AG08395 (cell line): ENCODE results near the gene KIAA1328.
"Not testable (repeated sequence)": the region's sequence is repeated elsewhere in the genome, so short reads cannot be mapped to it uniquely, and the experiment has no call there.

Experiments used
- DNase-seq: peaks from one replicate; pipeline ENCODE4 v3.0.0; 2012; ENCODE audit warnings: mixed read lengths, low spot score

Gene KIAA1328

DNA sequence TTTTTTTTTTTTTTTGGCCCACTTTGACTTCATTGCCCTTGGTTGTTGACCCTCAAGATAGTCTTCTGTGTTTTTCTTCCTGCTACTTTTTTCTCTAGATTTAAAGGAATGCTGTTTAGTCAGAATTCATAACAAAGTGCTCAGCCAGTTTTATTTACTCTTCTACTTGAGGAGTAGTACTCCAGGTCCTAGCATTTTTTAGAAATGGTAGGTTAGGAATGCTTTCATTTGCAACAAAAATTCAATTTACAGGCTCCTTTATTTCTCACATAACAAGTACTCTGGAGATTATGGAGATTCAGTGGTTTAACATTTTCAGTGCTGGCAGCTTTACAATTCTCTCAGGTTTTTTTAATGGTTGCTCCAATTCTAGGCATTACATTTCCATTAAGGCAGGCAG, 58.2 kb downstream of the KIAA1328 start:
- DNase-seq, result no peak

DNA sequence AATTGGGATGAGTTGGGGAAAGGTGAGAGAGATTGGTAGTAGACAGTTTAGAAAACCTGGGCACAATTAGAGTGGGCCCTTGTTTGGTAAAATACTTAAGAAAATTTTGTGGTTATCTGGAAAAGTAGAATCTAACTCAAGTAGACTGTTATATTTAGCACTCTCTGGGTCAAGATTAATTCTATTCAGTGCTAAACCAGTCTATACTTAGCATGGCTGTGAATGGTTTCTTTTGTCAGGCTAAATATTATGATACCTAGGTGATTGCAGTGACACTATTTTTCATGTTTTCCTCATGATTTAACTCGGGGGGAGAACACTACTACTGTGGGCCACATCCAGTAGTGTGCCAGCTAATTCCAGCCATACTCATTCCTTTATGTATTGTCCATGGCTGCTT, 58.9 kb downstream of the KIAA1328 start:
- no peak for DNase-seq

DNA sequence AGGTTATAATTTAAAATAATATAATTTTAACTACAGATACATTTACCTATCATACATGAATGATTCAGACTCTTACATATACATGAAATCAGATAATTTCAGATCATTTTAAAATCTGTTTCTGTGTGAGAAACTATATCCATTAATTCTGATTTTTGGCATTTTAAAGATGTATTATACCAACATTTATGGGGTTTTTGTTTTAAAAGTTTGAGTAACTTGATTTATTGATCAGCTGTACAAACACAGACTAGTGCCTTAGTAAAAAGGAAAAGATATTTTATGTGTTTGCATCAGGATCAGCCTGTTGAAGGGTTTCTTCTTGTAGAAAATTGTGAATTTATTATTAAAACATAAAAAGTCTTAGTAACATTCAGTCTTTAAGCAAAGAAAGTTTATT, 59.9 kb downstream of the KIAA1328 start:
- DNase-seq, result no peak

DNA sequence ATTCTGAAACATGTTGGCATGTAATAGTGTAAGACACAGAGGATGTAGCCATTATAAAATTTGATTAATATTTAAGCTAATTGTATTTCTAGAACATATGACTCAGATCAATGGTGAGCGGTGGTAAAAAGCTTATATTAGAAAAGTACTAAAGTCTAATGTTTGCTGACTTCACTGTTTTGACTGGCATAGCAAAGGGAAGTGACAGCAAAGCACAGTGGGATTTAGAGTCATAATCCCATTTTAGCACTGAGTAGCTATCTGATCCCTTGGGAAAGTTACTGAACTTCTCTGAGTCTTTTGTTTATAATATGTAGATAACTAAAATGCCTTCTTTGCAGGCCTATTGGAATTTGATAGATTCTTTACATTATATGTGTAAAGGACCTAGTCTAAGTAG, 60.4 kb downstream of the KIAA1328 start:
- DNase-seq, result no peak

GRCh38 chr18:36889742-36890141, 60.8 kb downstream of the KIAA1328 start:
- DNase-seq, result no peak

DNA sequence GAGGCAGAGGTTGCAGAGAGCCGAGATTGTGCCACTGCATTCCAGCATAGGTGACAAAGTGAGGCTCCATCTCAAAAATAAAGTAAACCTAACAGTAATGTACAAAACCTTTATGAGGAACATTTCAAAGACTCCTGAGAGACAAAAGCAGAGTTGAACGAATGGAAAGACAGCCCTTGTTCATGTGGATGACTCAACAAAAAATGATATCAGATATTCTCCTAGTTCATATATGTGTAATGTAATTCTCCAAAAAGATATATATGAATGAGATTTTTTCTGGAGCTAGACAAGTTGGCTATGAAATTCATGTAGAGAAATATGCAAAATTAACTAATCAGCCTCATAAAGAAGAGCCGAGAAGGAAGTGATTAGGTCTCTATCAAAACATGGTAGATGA, 61.7 kb downstream of the KIAA1328 start:
- no peak for DNase-seq

GRCh38 chr18:36893227-36893626, 64.3 kb downstream of the KIAA1328 start:
- DNase-seq, result no peak

DNA sequence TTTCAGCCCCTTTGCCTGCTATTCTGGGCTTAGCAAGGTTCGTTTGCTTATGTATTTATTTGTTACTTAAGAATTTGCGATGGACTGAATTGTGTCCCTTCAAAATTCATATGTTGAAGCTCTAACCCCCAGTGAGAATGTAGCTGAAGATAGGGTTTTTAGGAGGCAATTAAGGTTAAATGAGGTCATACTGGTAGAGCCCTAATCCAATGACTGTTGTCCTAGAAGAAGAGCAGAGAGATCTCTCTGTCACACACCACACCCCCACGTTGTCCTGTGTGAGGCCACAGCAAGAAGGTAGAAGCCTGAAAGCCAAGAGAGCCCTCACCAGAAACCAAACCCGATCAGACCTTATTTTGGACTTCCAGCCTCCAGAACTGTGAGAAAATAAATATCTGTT, 66.7 kb downstream of the KIAA1328 start:
- DNase-seq, result no peak

DNA sequence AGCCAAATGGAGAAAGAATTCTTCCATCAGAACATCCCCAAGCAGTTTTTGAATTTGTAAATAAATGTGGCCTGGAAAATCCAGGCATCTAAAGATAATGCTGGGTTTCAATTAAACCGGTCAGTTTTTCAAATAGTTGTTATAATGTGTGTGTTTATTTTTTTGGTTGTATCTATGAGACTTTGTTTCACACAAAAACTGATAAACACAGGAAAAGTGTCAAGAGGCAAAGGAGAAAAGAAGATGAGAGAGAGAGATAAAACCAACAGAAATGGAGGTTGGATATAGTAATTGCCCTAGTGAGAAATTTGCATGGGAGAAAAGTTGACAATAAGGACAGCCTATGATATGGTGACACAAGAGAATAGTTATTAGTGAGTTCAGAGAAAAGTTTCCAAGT, 68.3 kb downstream of the KIAA1328 start:
- no peak for DNase-seq

DNA sequence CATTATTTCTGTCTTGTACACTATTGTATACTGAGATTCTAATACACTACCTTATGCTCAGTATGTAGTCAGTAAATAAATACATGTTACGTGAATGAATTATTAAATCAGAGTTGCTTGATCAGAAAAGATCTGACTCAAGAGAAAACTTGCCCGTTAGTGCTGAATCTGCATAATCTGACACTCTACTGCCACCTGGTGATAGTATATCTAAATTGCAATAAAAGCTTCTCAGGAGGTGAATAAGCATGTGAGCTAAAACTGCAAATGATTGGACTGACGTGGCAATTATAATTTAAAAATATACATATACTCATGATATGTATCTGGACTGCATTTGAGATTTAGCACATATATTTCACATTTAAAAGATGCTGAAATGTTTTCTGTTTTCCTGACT, 70.4 kb downstream of the KIAA1328 start:
- DNase-seq, result no peak

DNA sequence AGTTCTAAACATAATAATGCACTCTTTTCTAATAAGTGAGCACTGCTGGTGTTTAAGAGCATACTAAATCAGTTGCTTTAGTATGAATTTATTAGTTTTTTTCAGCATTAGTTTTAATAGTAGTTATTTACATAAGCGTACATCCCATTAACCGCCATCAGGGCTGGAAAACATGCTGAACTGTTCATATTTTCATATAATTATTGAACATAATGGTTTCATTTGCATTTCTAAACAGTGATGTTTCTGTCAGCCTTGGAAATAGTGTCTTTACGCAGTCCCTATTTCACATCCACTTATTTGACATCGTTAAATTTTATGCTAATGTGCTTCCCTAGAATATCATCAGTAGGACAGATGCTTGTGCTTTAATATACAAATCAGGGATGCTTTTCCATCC, 71.5 kb downstream of the KIAA1328 start:
- DNase-seq, result no peak

DNA sequence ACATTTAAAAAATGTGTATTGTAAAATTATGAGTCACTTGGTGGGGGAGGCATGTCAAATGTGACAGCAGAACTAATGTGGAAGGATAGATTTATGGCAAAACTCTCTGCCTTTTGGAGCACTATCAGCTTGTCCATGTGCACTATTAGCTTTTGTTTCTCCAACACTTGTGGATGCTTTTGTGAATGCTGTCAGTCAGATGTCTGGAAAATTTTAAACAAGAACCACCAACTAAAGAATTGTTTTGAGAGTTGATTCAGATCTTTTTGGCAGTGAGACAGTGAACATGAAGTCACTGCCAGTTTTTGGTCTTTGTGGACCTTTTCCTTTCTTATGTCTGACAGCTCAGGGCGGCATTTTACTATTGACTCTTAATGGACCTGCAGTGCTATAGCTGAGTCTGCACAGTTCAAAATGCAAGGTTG, 72.4 kb downstream of the KIAA1328 start:
- DNase-seq, result no peak

DNA sequence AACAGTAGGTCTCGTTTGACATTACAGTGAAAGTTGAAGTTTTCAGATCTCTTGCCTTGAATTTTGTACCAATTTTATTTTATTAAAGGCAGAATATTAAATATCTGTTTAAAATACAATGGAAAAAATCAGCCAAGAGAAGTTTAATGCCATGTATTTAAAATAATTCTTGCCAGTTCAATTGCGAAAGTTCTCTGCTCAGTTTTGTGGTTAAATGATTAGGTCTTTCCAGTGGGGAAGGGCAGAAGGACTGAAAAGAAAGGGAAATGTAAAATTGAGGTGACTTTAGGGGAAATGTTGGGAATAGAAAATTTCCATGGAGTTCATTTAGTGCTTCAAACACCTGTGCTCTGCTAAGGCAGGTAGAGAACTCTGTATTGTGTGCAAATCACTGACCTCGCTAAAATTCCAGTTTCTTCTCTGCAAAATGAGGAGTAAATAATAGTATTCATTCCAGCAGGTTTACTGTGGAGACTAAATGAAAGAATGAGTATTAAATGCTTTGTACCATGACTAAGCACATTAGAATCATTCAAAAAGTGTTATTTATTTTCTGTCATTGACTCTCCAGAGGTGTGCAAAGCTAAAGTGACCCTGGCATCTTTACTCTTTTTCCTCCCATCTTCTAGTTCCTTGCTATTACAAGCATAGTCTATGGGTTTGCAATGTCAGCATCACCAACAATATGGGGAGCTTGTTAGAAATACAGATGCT, 74.4 kb downstream of the KIAA1328 start:
- DNase-seq, result peak; percentile 4

DNA sequence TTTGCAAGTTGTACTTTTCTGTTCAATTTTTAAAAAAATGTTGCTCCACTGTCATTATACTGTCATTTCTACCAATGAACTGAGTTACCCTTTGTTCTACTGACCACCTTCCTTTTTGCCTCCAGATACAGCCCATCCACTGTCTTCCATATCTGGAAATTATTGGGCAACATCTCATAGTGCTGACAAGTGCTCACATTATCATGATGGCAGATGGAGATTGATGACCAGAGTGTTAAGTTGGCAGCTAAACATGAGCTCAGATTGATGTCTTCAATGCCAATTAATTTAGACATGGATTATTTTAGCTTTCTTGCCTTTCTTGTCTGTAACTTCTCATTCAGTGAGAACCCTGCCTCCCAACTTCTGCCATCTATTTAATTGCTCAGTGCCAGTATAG, 76.6 kb downstream of the KIAA1328 start:
- no peak for DNase-seq

- not testable (repeated sequence) for DNase-seq
Measured at GRCh38 chr18:36909282-36909681, 80.4 kb downstream of the KIAA1328 start.

DNA sequence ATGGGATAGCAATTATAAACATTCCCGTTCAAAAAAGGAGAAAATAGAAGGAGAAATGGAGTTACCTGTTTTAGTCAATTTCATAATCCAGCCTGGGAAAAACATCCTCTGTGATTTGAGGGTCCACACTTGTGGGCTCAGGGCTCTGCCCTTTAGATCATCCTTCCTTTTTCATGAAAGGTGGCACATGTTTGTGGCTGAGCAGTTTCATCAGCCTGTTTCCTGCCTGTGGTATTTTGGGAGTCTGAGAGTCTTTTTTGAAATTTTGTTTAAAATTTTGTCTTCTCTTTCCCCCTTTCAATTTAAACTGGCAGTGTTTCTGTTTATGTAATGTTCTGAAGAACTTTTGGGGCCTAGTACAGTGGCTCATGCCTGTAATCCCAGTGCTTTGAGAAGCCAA, 84.0 kb downstream of the KIAA1328 start:
- no peak for DNase-seq

- no peak for DNase-seq
Measured at GRCh38 chr18:36917907-36918306, 89.0 kb downstream of the KIAA1328 start.

DNA sequence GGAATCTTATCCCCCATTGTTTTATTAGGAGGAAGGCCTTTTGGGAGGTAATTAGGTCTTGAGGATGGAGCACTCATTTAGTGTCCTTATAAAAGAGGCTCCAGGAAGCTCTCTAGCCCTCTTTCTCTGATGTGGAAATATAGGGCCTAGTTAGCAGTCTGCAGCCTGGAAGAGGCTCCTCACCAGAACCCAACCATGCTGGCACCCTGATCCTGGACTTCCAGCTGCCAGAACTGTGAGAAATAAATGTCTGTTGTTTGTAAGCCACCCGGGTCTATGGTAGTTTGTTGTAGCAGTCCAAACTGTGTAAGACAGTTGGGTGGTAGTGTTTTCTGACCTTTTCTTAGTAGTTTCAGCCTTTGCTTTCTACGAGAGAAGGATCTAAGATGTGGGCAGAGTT, 100.7 kb downstream of the KIAA1328 start:
- DNase-seq, result no peak

DNA sequence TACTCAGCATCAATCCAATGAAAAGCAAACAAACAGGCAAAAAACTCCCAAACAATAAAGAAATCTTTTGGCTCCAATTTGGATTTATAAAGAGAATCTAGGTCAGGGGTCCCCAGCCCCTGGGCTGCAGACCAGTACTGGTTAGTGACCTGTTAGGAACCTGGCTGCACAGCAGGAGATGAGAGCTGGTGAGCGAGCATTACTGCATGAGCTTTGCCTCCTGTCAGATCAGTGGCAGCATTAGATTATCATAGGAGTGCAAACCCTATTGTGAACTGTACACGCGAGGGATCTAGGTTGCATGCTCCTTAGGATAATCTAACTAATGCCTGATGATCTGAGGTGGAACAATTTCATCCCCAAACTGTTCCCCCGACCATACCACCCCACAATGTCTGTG, 102.2 kb downstream of the KIAA1328 start:
- DNase-seq, result no peak

DNA sequence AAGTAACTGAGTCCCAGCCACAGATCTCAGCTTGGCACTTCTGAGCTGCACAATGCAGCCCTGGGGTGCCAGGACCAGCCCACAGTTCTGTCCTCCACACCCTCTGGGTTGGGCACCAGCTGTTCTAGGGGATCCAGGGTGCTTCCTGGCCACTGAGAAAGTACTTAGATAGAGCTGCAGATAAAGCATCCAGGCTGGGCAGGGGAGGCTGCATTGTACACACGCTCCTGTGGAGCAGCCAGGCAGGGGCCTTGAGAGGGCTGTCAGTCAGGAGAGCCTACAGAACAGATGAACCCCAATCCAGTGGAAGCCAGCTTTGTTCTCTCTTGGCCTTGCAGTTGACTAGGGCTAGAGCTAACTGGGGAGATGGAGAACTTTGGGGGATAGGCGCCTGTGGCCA, 104.6 kb downstream of the KIAA1328 start:
- no peak for DNase-seq

DNA sequence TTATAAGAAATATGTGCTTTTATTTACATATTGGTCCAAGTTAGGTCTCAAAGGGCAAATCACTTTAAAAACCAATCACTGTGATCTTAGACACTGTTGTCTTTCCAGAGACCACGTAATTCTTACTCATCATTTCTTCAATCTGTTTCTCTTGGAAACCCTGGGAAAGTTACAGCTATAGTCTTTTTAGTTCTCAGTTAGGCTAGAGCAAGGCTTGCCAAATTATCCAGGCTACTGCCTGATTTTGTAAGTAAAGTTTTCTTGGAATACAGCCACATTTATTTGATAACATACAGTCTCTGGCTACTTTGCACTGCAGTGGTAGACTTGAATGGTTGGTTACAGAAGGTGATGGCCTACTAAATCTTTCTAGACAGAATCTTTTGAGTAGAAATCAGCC, 106.0 kb downstream of the KIAA1328 start:
- DNase-seq, result peak; percentile 49

- DNase-seq, result peak; percentile 25
Measured at GRCh38 chr18:36942264-36942663, 113.3 kb downstream of the KIAA1328 start.

DNA sequence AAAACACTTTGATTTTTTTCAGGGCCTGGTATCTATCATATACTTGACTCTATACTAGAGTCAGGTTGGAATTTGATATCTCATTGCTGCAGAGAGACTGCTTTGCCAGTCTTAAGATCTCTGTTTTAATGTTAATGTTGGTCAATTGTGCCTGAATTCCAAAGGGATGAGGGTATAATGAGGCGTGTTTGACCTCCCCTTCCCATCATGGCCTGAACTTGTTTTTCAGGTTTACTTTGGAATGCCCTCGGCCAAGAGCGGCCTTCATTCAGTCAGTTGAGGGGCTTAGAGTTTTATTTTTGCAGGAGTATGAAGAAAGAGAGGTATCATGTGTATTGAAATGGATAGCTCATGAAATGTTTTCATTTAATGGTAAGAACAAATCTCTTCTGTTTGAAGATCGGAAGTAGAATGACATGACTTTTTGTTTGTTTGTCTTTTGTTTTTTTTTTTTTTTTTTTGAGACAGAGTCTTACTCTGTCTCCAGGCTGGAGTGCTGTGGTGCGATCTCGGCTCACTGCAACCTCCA, 119.0 kb downstream of the KIAA1328 start:
- no peak for DNase-seq

DNA sequence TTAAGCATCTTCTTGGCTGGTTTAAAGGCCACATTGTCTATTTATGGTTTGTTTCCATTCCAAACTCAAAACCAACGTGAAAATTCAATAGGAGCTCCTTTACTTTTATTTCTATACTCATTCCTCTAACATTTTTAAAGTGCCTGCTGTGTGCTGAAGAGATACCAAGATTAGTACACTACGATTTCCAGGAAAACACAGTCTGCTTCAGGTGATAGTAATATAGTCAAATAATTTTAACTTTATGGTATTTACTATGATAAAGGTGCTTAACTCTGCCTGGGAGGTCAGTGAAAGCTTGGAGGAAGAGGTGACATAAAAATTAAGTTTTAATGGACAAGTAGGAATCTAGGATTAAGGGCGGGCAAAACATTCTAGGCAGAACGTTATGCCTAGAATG, 121.4 kb downstream of the KIAA1328 start:
- no peak for DNase-seq
